SH-SY5Y (cell line): ENCODE results near the gene GHR.

ENCODE experiments used
- GATA2 ChIP-seq: IDR thresholded peaks from 2 replicates; pipeline ENCODE4 v1.6.1; 2011; ENCODE audit warnings: mild to moderate bottlenecking, low read depth, low read length
- GATA3 ChIP-seq: IDR thresholded peaks from 2 replicates; pipeline ENCODE4 v1.6.1; 2011; ENCODE audit warnings: low read depth, mild to moderate bottlenecking, low read length, moderate library complexity

GRCh38 chr5:42745856-42746255 lies 322.6 kb downstream of the GHR start:
- TF ChIP-seq GATA3 (no peak), GATA2 (no peak)
